Muscle of leg (tissue), 11 donors: Measurements from ENCODE around the gene ABCB11. TPM values are rescaled to one million over a fixed set of nuclear protein-coding genes. Genes with fewer than 3 reads are reported as not detected.

ENCODE experiments used
- DNase-seq: peaks from one replicate; pipeline ENCODE4 v3.0.0; 2013
- H3K27ac ChIP-seq: one replicate; pipeline ENCODE4 v1.5.1; 2013; ENCODE audit warnings: mild to moderate bottlenecking, low read length, control low read depth
- H3K27me3 ChIP-seq: one replicate; pipeline ENCODE4 v1.6.1; 2013; ENCODE audit warnings: low read length; ENCODE audit not compliant: control insufficient read depth, insufficient read depth
- H3K36me3 ChIP-seq: one replicate; pipeline ENCODE4 v1.6.1; 2013; ENCODE audit warnings: low read length; ENCODE audit not compliant: control insufficient read depth, insufficient read depth
- H3K4me1 ChIP-seq: one replicate; pipeline ENCODE4 v1.6.1; 2013; ENCODE audit warnings: low read length; ENCODE audit not compliant: control insufficient read depth, insufficient read depth
- H3K4me3 ChIP-seq: one replicate; pipeline ENCODE4 v1.5.1; 2013; ENCODE audit warnings: low read length, control low read depth
- H3K9me3 ChIP-seq: replicated peaks from 2 replicates; pipeline ENCODE4 v1.6.1; 2013; ENCODE audit warnings: low read depth, low read length; ENCODE audit not compliant: control insufficient read depth
- WGBS: methylation state at CpG from one replicate; pipeline ENCODE4 v1.1.5; 2013; ENCODE audit warnings: missing lambda C conversion rate; ENCODE audit not compliant: insufficient coverage; 5-methylcytosine and 5-hydroxymethylcytosine counted together
- polyA plus RNA-seq, 8 donors: library from polyadenylated mRNA; unstranded; fragments of 120-200 nt; gene quantifications; one replicate each; pipeline versions ENCODE4 v1.2.1 to v1.2.3, GENCODE V29; 2013; ENCODE audit warnings: inconsistent platforms in 1 of 8, low replicate concordance in 1 of 8; ENCODE audit not compliant: insufficient read length in 8 of 8, insufficient read depth in 1 of 8
- total RNA-seq: library from RNA; stranded (reverse); fragments of 120-200 nt; gene quantifications from one replicate; pipeline ENCODE4 v1.2.4, GENCODE V29; 2013

Gene ABCB11
- total and polyA plus RNA-seq, 9 donors, result 0.04 to 0.27 (median 0.12) TPM; not detected in 3

GRCh38 chr2:169042856-169043255 is 11.7 kb upstream of the ABCB11 start:
- WGBS, result no CpG with 5 or more reads among the region's 1 CpG
- Histone ChIP-seq H3K27me3 (no peaks in the 10 kb centered on the region), H3K27ac (no peak overlapping the region), H3K4me3 (no peak overlapping the region), H3K4me1 (no peaks in the 10 kb centered on the region), H3K9me3 (peaks cover 3% of the 10 kb centered on the region), H3K36me3 (no peaks in the 10 kb centered on the region)
- no peak for DNase-seq

DNA sequence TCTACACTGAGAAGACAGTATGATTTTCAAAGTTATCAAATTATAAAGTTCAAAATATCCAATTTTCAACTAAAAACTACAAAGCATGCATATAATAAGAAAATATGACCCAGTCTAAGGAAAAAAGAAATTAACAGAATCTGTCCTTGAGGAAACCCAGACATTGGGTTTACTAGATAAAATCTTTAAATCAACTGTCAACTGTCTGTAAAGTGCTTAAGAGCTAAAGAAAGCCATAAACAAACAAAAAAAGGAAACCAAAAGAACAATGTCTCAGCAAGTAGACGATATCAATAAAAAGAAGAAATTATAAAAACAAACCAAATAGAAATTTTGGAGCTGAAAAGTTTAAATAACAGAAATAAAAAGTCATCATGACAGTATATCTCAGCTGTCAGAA is 10.5 kb upstream of the ABCB11 start:
- Histone ChIP-seq H3K9me3 (peaks cover 3% of the 10 kb centered on the region), H3K4me1 (no peaks in the 10 kb centered on the region), H3K4me3 (no peak overlapping the region), H3K27ac (no peak overlapping the region), H3K27me3 (no peaks in the 10 kb centered on the region), H3K36me3 (no peaks in the 10 kb centered on the region)
- no CpG with 5 or more reads among the region's 1 CpG for WGBS
- DNase-seq, result no peak

DNA sequence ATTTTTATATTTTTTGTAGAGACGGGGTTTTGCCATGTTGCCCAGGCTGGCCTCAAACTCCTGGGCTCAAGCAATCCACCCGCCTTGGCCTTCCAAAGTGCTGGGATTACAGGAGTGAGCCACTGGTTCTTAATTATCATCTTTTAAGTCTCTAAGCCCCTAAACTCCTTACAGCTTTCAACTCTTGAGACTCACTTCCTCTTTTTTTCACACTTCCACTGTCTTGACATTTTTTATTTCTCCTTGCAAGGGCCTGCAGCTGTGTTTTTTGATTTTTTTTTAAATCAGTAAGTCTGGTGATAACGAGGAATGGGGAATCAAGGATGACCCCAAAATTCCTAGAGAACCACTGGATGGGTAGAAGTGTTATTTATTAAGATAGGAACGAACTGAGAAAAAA is 8.6 kb upstream of the ABCB11 start:
- H3K4me1 ChIP-seq, result no peaks in the 10 kb centered on the region
- H3K9me3 ChIP-seq, result peaks cover 3% of the 10 kb centered on the region
- no peaks in the 10 kb centered on the region for H3K27me3 ChIP-seq
- 60% methylated on average over 1 of the region's 4 CpGs for WGBS
- no peak overlapping the region for H3K4me3 ChIP-seq
- no peaks in the 10 kb centered on the region for H3K36me3 ChIP-seq
- H3K27ac ChIP-seq, result no peak overlapping the region
- peak; percentile 10 for DNase-seq

- peak; percentile 13 for DNase-seq
- no peaks in the 10 kb centered on the region for H3K27me3 ChIP-seq
- H3K4me1 ChIP-seq, result no peaks in the 10 kb centered on the region
- H3K36me3 ChIP-seq, result no peaks in the 10 kb centered on the region
- no peak overlapping the region for H3K4me3 ChIP-seq
- WGBS, result 54% methylated on average over 2 of the region's 2 CpGs
- no peak overlapping the region for H3K27ac ChIP-seq
- no peaks in the 10 kb centered on the region for H3K9me3 ChIP-seq
Measured at GRCh38 chr2:169038338-169038757, 7.2 kb upstream of the ABCB11 start.

- H3K9me3 ChIP-seq, result no peaks in the 10 kb centered on the region
- no peaks in the 10 kb centered on the region for H3K27me3 ChIP-seq
- no peaks in the 10 kb centered on the region for H3K36me3 ChIP-seq
- no peak overlapping the region for H3K4me3 ChIP-seq
- DNase-seq, result no peak
- H3K27ac ChIP-seq, result no peak overlapping the region
- H3K4me1 ChIP-seq, result no peaks in the 10 kb centered on the region
- WGBS, result 67% methylated on average over 1 of the region's 4 CpGs
Measured at GRCh38 chr2:169036736-169037440, 5.8 kb upstream of the ABCB11 start.

- DNase-seq, result no peak
- H3K36me3 ChIP-seq, result no peaks in the 10 kb centered on the region
- no peak overlapping the region for H3K27ac ChIP-seq
- no peaks in the 10 kb centered on the region for H3K9me3 ChIP-seq
- no peak overlapping the region for H3K4me3 ChIP-seq
- no peaks in the 10 kb centered on the region for H3K27me3 ChIP-seq
- no CpG with 5 or more reads among the region's 1 CpG for WGBS
- no peaks in the 10 kb centered on the region for H3K4me1 ChIP-seq
Measured at GRCh38 chr2:169035887-169036286, 4.8 kb upstream of the ABCB11 start.

DNA sequence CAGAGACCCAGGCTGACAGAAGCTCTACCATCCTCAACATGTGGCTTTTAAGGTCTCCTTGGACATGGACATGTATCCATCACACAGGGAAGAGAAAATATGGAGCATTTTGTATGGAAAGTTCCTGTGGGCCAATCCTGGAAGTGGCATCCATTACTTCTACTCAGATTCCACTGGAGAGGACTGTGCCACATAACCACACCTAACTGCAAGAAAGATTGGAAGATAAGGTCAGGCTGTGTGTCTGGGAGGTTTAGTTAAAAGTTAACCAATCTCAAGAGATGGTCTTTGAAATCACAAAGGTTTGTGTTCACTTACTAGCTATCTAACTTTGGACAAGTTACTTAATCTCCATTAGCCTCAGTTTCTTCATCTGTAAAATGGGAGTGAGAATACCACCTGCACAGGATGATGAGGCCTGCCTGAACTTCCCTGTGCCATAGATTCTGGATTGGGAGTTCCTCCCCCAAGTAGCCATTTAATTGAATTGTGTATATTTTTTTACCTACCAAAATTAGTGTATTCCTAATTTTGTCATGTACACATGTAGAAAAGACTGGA is 3.9 kb upstream of the ABCB11 start:
- no peaks in the 10 kb centered on the region for H3K27me3 ChIP-seq
- H3K4me3 ChIP-seq, result no peak overlapping the region
- no peaks in the 10 kb centered on the region for H3K36me3 ChIP-seq
- H3K27ac ChIP-seq, result no peak overlapping the region
- no peaks in the 10 kb centered on the region for H3K4me1 ChIP-seq
- H3K9me3 ChIP-seq, result no peaks in the 10 kb centered on the region
- no peak for DNase-seq

- 38% methylated on average over 1 of the region's 1 CpG for WGBS
- Histone ChIP-seq H3K4me3 (no peak overlapping the region), H3K27me3 (no peaks in the 10 kb centered on the region), H3K4me1 (no peaks in the 10 kb centered on the region), H3K36me3 (no peaks in the 10 kb centered on the region), H3K9me3 (no peaks in the 10 kb centered on the region), H3K27ac (no peak overlapping the region)
- DNase-seq, result no peak
Measured at GRCh38 chr2:169034256-169034655, 3.1 kb upstream of the ABCB11 start.

GRCh38 chr2:169029341-169029740 is 1.8 kb downstream of the ABCB11 start:
- no peak overlapping the region for H3K4me3 ChIP-seq
- H3K27me3 ChIP-seq, result no peaks in the 10 kb centered on the region
- no peak overlapping the region for H3K27ac ChIP-seq
- no peak for DNase-seq
- H3K4me1 ChIP-seq, result no peaks in the 10 kb centered on the region
- no peaks in the 10 kb centered on the region for H3K9me3 ChIP-seq
- 100% methylated on average over 2 of the region's 5 CpGs for WGBS
- H3K36me3 ChIP-seq, result no peaks in the 10 kb centered on the region

DNA sequence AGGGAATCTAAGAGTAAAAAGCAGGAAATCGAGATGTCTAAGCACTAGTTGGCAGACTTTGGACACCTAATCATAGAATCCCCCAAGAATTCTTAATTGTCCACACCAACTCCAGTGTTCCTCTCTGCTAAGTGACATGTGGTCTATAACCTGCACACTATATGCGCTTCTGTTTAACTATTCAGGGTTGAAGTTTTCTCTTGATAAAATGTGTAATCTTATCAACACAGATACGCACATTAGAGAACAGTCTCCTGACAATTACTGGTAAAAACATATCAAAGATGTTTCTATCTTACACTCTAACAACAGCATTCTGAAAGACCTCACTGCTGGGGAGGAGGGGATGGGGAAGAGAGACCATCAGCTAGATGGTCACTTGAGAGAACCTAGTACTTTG is 3.9 kb downstream of the ABCB11 start:
- H3K9me3 ChIP-seq, result no peaks in the 10 kb centered on the region
- no peak overlapping the region for H3K4me3 ChIP-seq
- WGBS, result no CpG with 5 or more reads among the region's 3 CpGs
- H3K27ac ChIP-seq, result no peak overlapping the region
- H3K4me1 ChIP-seq, result no peaks in the 10 kb centered on the region
- DNase-seq, result no peak
- H3K27me3 ChIP-seq, result no peaks in the 10 kb centered on the region
- H3K36me3 ChIP-seq, result no peaks in the 10 kb centered on the region

GRCh38 chr2:169026056-169026455 is 5.1 kb downstream of the ABCB11 start:
- H3K4me3 ChIP-seq, result no peak overlapping the region
- no peaks in the 10 kb centered on the region for H3K27me3 ChIP-seq
- H3K4me1 ChIP-seq, result no peaks in the 10 kb centered on the region
- no CpG with 5 or more reads among the region's 1 CpG for WGBS
- H3K9me3 ChIP-seq, result no peaks in the 10 kb centered on the region
- no peak for DNase-seq
- H3K36me3 ChIP-seq, result no peaks in the 10 kb centered on the region
- no peak overlapping the region for H3K27ac ChIP-seq
